Activated CD4-positive, alpha-beta T cell treated with anti-CD3 and anti-CD28 coated beads, Interleukin-2, amount 10 ng/mL, durations not matched to agents 7 days and 5 days (primary cell): ENCODE measurements around the gene RCAN1. TPM values are rescaled to one million over a fixed set of nuclear protein-coding genes. Genes with fewer than 3 reads are reported as not detected.

Source experiments
- CTCF ChIA-PET: fragments of 350-600 bp; sonication (Branson Sonifier 250); formaldehyde crosslinking; loops from one replicate; lab custom pipeline; 2021; ENCODE audit warnings: antibody characterized with exemption; lab: Charles Lee
- POLR2A ChIA-PET: fragments of 350-600 bp; sonication (Branson Sonifier 250); formaldehyde crosslinking; loops from one replicate; lab custom pipeline; 2021; ENCODE audit warnings: antibody characterized with exemption; lab: Charles Lee
- DNase-seq: peaks from one replicate; pipeline ENCODE4 v3.0.0-alpha.2; 2020
- H3K27ac Mint-ChIP-seq: one replicate; pipeline ENCODE4 v1.8.0; 2021; ENCODE audit warnings: mild to moderate bottlenecking, moderate library complexity, mixed read lengths
- H3K27me3 Mint-ChIP-seq: one replicate; pipeline ENCODE4 v1.8.0; 2021; ENCODE audit warnings: mixed read lengths
- H3K36me3 Mint-ChIP-seq: one replicate; pipeline ENCODE4 v1.8.0; 2021; ENCODE audit warnings: low read depth, mixed read lengths
- H3K4me1 Mint-ChIP-seq: one replicate; pipeline ENCODE4 v1.8.0; 2021; ENCODE audit warnings: mixed read lengths
- H3K4me3 Mint-ChIP-seq: one replicate; pipeline ENCODE4 v1.8.0; 2021; ENCODE audit warnings: mild to moderate bottlenecking, moderate library complexity, mixed read lengths
- H3K9me3 Mint-ChIP-seq: one replicate; pipeline ENCODE4 v1.8.0; 2021; ENCODE audit warnings: mixed read lengths
- total RNA-seq, 2 experiments: library from RNA; stranded (reverse); gene quantifications; one replicate each; pipeline ENCODE4 v1.2.3, GENCODE V29; 2021

RCAN1 gene
- total RNA-seq, 2 experiments from 2014 or later = 8.0 to 8.2 TPM

DNA sequence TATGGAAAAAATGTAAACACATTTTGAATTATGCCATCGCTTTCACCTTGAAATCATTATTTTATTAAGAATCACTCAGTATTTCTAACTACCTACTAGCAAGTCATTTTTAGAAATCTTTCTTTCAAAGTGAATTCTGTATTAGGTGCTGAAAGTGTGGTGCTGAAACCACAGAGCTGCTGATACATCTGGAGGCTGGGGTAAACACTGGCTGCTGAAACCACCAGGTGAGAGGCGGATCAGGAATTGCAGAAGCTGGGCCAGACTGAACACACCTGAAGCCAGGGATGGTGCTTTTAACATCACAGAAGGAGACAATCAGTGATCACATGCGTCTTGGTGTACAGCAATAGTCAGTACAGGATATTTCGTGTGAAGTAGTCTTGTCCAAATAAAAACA, 60.7 kb downstream of the RCAN1 start:
- POLR2A ChIA-PET = interaction anchor here (0.5 kb wide), 1 partner anchor 28 kb away, joined by 3 read pairs; no protein-coding TSS in a partner anchor
- H3K27ac Mint-ChIP-seq = no peak overlapping the region
- DNase-seq = no peak
- no peak overlapping the region for H3K4me3 Mint-ChIP-seq
- H3K4me1 Mint-ChIP-seq = no peaks in the 10 kb centered on the region
- no peaks in the 10 kb centered on the region for H3K27me3 Mint-ChIP-seq
- H3K9me3 Mint-ChIP-seq = peaks cover 13% of the 10 kb centered on the region
- CTCF ChIA-PET = interaction anchor here (0.9 kb wide), 1 partner anchor 12 kb away, joined by 3 read pairs; no protein-coding TSS in a partner anchor
- no peaks in the 10 kb centered on the region for H3K36me3 Mint-ChIP-seq

DNA sequence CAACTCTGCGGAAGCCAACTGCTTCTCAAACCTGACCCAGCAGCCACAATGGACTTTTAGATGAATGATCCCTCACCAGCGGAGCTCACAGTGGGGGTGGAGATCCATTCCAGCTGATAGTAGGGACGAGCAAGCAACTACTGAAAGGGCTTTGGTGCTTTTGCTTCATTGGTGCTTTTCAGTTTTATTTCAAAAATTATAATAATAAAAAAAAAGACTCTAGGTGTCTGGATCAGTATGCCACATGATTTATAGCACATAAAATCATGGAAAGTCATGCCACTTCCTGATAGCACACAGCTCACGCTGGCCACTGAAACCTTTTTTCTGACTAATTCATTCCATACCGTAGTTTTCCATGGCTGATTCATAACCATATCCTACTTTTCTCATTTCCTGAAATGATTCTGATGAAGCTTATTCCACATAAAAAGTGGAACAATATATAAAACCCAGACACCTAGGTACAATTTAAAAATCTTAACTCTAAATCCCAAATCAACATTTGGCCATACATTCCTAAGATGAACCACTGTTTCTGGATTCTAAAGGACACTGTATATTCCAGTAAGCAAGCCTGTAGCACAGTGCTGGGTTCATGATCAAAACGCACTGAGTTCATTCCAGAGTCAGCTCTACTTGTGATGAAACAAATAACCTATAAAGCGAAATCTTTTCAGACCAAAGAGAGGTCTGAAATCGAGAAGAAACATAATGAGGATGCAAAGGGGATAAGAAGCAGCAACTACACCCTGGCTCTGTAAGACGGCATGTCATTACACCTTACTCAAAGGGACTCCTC, 61.6 kb downstream of the RCAN1 start:
- no peak overlapping the region for H3K27ac Mint-ChIP-seq
- H3K27me3 Mint-ChIP-seq = no peaks in the 10 kb centered on the region
- no peak for DNase-seq
- H3K4me3 Mint-ChIP-seq = no peak overlapping the region
- peaks cover 13% of the 10 kb centered on the region for H3K9me3 Mint-ChIP-seq
- no peaks in the 10 kb centered on the region for H3K36me3 Mint-ChIP-seq
- no peaks in the 10 kb centered on the region for H3K4me1 Mint-ChIP-seq
- POLR2A ChIA-PET = no interaction called here
- CTCF ChIA-PET = no interaction called here

DNA sequence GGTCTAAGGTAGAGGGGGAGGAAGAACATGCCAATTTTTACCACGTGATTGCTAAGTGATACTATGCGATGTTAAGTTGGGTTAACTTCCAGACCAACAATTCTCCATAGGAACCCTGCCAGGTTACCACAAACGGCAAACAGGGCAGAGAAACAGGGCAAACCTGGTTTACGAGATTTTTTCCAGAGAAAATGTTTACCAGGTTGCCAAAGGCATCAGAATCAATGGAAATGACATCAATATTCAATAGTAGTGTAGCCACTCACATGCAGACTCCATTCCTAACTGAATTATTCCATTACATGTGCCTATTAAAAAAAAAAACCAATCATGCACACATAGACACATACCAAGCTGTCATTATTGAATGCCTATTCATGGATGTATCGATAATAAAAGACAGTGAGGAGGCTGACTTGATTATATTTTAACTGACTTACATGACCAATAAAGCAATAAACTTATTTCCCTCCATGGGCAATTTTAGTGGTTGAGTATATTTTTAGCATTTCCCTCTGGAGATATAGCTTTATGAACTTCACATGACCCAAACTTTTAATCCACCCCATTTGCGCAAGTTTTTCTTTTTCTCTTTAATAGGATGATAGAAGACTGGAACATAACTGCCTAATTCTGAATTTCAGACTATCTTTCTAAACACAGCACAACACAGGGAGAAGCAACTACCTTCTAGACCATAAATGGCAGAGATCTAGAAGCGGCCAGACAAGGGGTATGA, 62.4 kb downstream of the RCAN1 start:
- H3K4me3 Mint-ChIP-seq = no peak overlapping the region
- no peaks in the 10 kb centered on the region for H3K36me3 Mint-ChIP-seq
- H3K9me3 Mint-ChIP-seq = peaks cover 13% of the 10 kb centered on the region
- no peak overlapping the region for H3K27ac Mint-ChIP-seq
- POLR2A ChIA-PET = no interaction called here
- DNase-seq = no peak
- no peaks in the 10 kb centered on the region for H3K4me1 Mint-ChIP-seq
- no peaks in the 10 kb centered on the region for H3K27me3 Mint-ChIP-seq
- CTCF ChIA-PET = interaction anchor here (0.7 kb wide), 1 partner anchor 46 kb away, joined by 3 read pairs; no protein-coding TSS in a partner anchor

DNA sequence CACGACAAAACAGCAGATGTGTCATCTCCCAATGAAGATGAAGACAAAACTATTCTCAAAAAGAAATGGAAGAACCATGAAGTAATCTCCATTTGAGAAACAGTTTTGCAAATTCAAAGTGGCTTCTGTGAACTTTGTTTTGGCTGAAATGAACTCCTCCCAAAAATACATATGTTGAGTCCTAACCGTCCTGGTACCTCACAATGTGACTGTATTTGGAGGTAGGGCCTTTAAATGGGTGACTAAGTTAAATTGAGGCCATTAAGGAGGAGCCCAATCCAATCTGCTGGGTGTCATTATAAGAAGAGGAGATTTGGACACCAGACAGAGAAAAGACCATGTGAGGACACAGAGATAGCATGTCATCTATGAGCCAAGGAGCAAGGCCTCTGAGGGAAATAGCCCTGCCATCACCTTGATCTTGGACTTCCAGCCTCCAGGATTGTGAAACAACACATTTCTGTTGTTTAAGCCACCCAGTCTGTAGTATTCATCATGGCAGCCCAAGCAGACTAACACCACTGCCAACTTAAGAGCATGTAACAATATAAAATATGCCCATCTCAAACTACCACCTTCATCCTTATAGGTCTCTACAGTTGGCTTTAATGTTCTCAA, 64.6 kb downstream of the RCAN1 start:
- Mint-ChIP-seq H3K4me1 (peaks cover 4% of the 10 kb centered on the region), H3K9me3 (peaks cover 13% of the 10 kb centered on the region), H3K27ac (no peak overlapping the region), H3K36me3 (no peaks in the 10 kb centered on the region), H3K27me3 (no peaks in the 10 kb centered on the region), H3K4me3 (no peak overlapping the region)
- CTCF ChIA-PET = no interaction called here
- POLR2A ChIA-PET = no interaction called here
- no peak for DNase-seq

GRCh38 chr21:34548781-34549376, 66.0 kb downstream of the RCAN1 start:
- Mint-ChIP-seq H3K27me3 (no peaks in the 10 kb centered on the region), H3K27ac (no peak overlapping the region), H3K36me3 (no peaks in the 10 kb centered on the region), H3K4me1 (peaks cover 4% of the 10 kb centered on the region), H3K4me3 (no peak overlapping the region), H3K9me3 (peaks cover 4% of the 10 kb centered on the region)
- DNase-seq = no peak
- ChIA-PET CTCF (interaction anchor here (1.0 kb wide), 1 partner anchor 9 kb away, joined by 3 read pairs; no protein-coding TSS in a partner anchor), POLR2A (no interaction called here)

- peaks cover 4% of the 10 kb centered on the region for H3K4me1 Mint-ChIP-seq
- DNase-seq = no peak
- no peak overlapping the region for H3K27ac Mint-ChIP-seq
- peaks cover 12% of the 10 kb centered on the region for H3K9me3 Mint-ChIP-seq
- H3K27me3 Mint-ChIP-seq = no peaks in the 10 kb centered on the region
- H3K36me3 Mint-ChIP-seq = peaks cover 5% of the 10 kb centered on the region
- H3K4me3 Mint-ChIP-seq = no peak overlapping the region
- ChIA-PET POLR2A (no interaction called here), CTCF (no interaction called here)
Observed at GRCh38 chr21:34546542-34546941, 68.4 kb downstream of the RCAN1 start.

DNA sequence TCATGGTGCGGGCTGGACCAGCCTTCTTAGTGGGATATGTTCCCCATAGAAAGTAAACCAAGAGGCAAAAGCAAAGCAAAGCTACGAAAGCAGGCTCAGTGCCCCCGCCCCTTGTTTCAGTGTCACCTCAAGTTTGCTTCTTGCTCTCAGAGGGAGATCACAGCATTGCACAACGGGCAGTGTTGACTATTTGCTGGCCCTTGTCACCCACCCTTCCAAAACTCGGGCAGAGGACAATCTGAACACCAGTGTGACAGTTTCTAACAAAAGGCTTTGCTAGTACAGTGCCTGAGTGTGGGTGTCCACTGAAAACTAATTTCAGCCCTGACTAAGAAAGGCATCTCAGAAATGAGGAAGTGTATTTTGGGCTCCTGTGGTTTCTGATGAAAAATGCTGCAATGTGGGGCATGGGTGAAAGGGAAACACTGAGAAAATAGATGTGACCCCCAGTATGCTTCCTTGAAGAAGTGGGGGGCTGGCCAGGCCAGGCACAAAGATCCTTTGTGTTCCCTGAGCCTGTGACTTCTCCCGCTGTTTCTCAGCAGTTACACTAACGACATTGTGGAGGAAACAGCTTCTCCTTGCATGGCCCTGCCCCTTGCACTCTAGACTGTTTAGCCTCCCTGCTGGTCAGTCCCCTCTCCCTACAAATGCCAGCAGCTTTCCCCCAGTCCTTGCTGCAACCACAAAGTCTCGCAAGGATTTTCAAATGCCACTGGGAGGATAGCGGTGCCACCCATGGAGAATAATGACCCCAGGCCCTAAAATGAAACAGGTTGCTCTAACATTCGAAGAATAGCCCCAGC, 69.6 kb downstream of the RCAN1 start:
- ChIA-PET POLR2A (no interaction called here), CTCF (interaction anchor here (0.6 kb wide), 1 partner anchor 607 kb away, joined by 3 read pairs; no protein-coding TSS in a partner anchor)
- no peak for DNase-seq
- peaks cover 5% of the 10 kb centered on the region for H3K36me3 Mint-ChIP-seq
- peaks cover 12% of the 10 kb centered on the region for H3K9me3 Mint-ChIP-seq
- no peak overlapping the region for H3K4me3 Mint-ChIP-seq
- peaks cover 4% of the 10 kb centered on the region for H3K4me1 Mint-ChIP-seq
- peak overlapping the region; percentile 41 for H3K27ac Mint-ChIP-seq
- no peaks in the 10 kb centered on the region for H3K27me3 Mint-ChIP-seq

DNA sequence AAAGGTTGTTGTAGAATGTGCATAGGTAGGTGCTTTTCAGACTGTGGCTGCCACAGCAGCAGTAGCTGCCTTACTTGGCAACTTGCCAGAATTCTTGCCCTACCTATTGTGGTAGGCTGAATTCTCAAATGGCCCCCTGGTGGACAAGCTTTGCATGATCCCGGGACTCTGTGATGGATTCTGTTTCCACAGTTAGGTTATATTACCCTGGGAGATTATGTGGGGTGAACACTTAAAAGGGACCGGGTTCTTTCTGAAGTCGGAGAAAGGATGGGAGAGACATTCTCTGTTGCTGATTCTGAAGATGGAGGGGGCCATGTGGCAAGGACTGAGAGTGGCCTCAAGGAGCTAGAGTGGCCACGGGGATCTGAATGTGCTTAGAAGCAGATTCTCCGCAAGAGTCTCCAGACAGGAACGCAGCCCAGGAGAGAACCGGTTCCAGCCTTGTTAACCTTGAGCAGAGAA, 70.8 kb downstream of the RCAN1 start:
- Mint-ChIP-seq H3K36me3 (peaks cover 5% of the 10 kb centered on the region), H3K27ac (no peak overlapping the region), H3K27me3 (no peaks in the 10 kb centered on the region), H3K9me3 (peaks cover 7% of the 10 kb centered on the region), H3K4me3 (no peak overlapping the region), H3K4me1 (peaks cover 4% of the 10 kb centered on the region)
- ChIA-PET CTCF (interaction anchor here (1.0 to 1.7 kb wide), 5 partner anchors 10 to 47 kb away, joined by 3 to 4 read pairs (median 3); no protein-coding TSS in a partner anchor), POLR2A (no interaction called here)
- DNase-seq = peak; percentile 39

DNA sequence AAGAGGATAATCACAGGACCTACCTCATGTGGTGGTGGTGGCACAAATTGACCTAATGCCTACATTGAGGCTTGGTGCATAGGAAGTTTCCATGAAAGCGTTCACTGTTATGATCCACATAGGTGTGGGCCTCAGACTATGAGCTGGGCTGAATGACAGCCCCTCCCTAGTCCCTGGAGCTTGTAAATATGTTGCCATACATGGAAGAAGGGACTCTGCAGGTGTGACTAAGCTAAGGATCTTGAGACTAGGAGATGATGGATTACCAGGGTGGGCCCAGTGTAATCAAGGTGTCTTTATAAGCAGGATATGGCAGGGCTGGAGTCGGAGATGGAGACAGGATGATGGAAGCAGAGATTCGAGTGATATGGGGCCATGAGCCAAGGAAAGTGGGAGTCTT, 71.9 kb downstream of the RCAN1 start:
- H3K27ac Mint-ChIP-seq = no peak overlapping the region
- DNase-seq = no peak
- H3K27me3 Mint-ChIP-seq = no peaks in the 10 kb centered on the region
- no peak overlapping the region for H3K4me3 Mint-ChIP-seq
- peaks cover 4% of the 10 kb centered on the region for H3K4me1 Mint-ChIP-seq
- CTCF ChIA-PET = interaction anchor here (1.2 to 1.7 kb wide), 4 partner anchors 9 to 46 kb away, joined by 3 to 4 read pairs (median 4); no protein-coding TSS in a partner anchor
- peaks cover 7% of the 10 kb centered on the region for H3K9me3 Mint-ChIP-seq
- POLR2A ChIA-PET = no interaction called here
- peaks cover 5% of the 10 kb centered on the region for H3K36me3 Mint-ChIP-seq

- no peak for DNase-seq
- Mint-ChIP-seq H3K4me1 (no peaks in the 10 kb centered on the region), H3K36me3 (peaks cover 5% of the 10 kb centered on the region), H3K27me3 (no peaks in the 10 kb centered on the region), H3K9me3 (peaks cover 7% of the 10 kb centered on the region), H3K4me3 (no peak overlapping the region), H3K27ac (no peak overlapping the region)
- ChIA-PET POLR2A (no interaction called here), CTCF (no interaction called here)
Observed at GRCh38 chr21:34540206-34540605, 74.7 kb downstream of the RCAN1 start.

DNA sequence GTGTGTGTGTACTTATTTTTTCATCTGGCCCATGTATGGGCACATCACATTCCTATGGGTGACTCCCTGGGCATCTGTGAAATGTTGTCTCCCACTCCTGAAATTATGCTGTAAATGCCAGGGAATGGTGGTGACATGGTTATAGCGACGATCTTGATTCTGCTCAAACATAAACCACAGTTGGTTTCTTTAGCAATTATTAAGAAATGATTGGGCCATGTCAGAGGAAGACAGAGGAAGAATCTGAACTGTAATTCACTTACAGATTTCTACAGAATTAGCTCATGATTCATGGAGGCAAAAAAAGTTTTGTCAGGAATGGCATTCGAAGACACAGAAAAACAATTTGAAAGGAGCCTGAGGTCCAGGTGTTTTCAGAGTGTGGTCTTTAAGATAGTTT, 77.1 kb downstream of the RCAN1 start:
- Mint-ChIP-seq H3K9me3 (peaks cover 4% of the 10 kb centered on the region), H3K36me3 (peaks cover 2% of the 10 kb centered on the region), H3K27me3 (no peaks in the 10 kb centered on the region), H3K4me1 (no peaks in the 10 kb centered on the region), H3K4me3 (no peak overlapping the region), H3K27ac (no peak overlapping the region)
- ChIA-PET POLR2A (no interaction called here), CTCF (no interaction called here)
- DNase-seq = no peak

GRCh38 chr21:34536820-34537219, 78.1 kb downstream of the RCAN1 start:
- Mint-ChIP-seq H3K27ac (no peak overlapping the region), H3K9me3 (no peaks in the 10 kb centered on the region), H3K36me3 (no peaks in the 10 kb centered on the region), H3K4me1 (no peaks in the 10 kb centered on the region), H3K27me3 (no peaks in the 10 kb centered on the region), H3K4me3 (no peak overlapping the region)
- CTCF ChIA-PET = no interaction called here
- no peak for DNase-seq
- POLR2A ChIA-PET = no interaction called here
